ENCODE measurements around the gene POU6F2.

DNA sequence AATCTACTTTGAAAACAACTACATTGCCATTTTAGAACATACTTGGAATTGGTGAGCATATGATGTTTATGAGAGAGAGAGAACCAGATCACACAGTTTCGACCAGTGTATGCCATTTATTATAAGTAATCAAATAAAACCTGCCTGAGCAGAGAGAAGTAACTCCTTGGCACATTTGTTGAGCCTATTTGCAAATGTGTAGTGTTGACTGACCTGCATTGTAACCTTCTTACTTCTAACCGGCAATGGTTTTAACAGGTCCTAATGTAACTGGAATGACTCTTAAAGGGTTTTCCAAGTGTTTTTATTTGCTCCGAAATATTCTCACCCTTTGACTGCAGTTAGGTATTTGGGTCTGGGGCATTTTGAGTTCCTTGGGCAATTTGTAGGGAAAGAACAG, 167.6 kb downstream of the POU6F2 start:
- TF ChIP-seq CEBPB (IDR thresholded peaks at IDR 0.05) (no peak), RAD21 (IDR thresholded peaks at IDR 0.05; ENCODE audit: low read depth) (no peak), NFIC (IDR thresholded peaks at IDR 0.05) (no peak), REST (IDR thresholded peaks at IDR 0.05; ENCODE audit: low read depth) (no peak)
